ENCODE data around the gene CRYAB. TPM values are rescaled to one million over a fixed set of nuclear protein-coding genes. Genes with fewer than 3 reads are reported as not detected.

Gene CRYAB
- 76.7 and 83.6 TPM in 2 replicates for polyA plus RNA-seq (2011; rRNA removed)
- polyA minus RNA-seq (2011; rRNA and poly(A)+ RNA removed), result 15.6 and 26.2 TPM in 2 replicates

- ChIA-PET CTCF (interaction anchor here (0.8 to 2.2 kb wide), 5 partner anchors 10 to 70 kb away, joined by 3 to 8 read pairs (median 3); no protein-coding TSS in a partner anchor), POLR2A (no interaction called here)
- Histone ChIP-seq H3K27me3 (ENCODE audit: control insufficient read depth, insufficient read depth, low read length) (no peaks in the 10 kb centered on the region), H3K4me3 (ENCODE audit: low read depth, low read length) (peak within 1 kb of the TSS; percentile 46), H3K36me3 (ENCODE audit: control insufficient read depth, insufficient read depth, low read length) (peaks cover 1% of the 10 kb centered on the region; the same call in 1 of the 2 replicates)
- no peak for TF ChIP-seq CTCF (IDR thresholded peaks at IDR 0.05; ENCODE audit: insufficient read depth, low read depth, low read length)
- peak; percentile 96 for DNase-seq (ENCODE audit: low read depth)
These were observed at the start of gene CRYAB for GRCh38 chr11:111911563-111912401. Gene CRYAB (minus strand): TSS chr11:111911770. CDS start chr11:111911724, 46 bp downstream.

- POLR2A ChIA-PET, result no interaction called here
These were observed 49.3 kb upstream of the CRYAB start for GRCh38 chr11:111960916-111961315.

GRCh38 chr11:111957663-111958444, 46.3 kb upstream of the CRYAB start:
- ChIA-PET CTCF (interaction anchor here (0.6 to 1.1 kb wide), 2 partner anchors 18 to 65 kb away, joined by 3 read pairs; no protein-coding TSS in a partner anchor), POLR2A (no interaction called here)
- H3K27me3 ChIP-seq (ENCODE audit: control insufficient read depth, insufficient read depth, low read length), result no peaks in the 10 kb centered on the region
- no peaks in the 10 kb centered on the region for H3K36me3 ChIP-seq (ENCODE audit: control insufficient read depth, insufficient read depth, low read length)
- DNase-seq (ENCODE audit: low read depth), result no peak
- H3K4me3 ChIP-seq (ENCODE audit: low read depth, low read length), result no peak overlapping the region
- TF ChIP-seq CTCF (IDR thresholded peaks at IDR 0.05; ENCODE audit: insufficient read depth, low read depth, low read length), result no peak

More at GRCh38 chr11:111960916-111961315, 49.3 kb upstream of the CRYAB start:
- CTCF ChIA-PET, result interaction anchor here (0.7 to 0.9 kb wide), 3 partner anchors 15 to 22 kb away, joined by 3 read pairs; no protein-coding TSS in a partner anchor
- Histone ChIP-seq H3K27me3 (ENCODE audit: control insufficient read depth, insufficient read depth, low read length) (no peaks in the 10 kb centered on the region), H3K4me3 (ENCODE audit: low read depth, low read length) (no peak overlapping the region), H3K36me3 (ENCODE audit: control insufficient read depth, insufficient read depth, low read length) (no peaks in the 10 kb centered on the region)
- no peak for DNase-seq (ENCODE audit: low read depth)
- no peak for TF ChIP-seq CTCF (IDR thresholded peaks at IDR 0.05; ENCODE audit: insufficient read depth, low read depth, low read length)

GRCh38 chr11:111954154-111954553, 42.6 kb upstream of the CRYAB start:
- Histone ChIP-seq H3K4me3 (ENCODE audit: low read depth, low read length) (no peak overlapping the region), H3K36me3 (ENCODE audit: control insufficient read depth, insufficient read depth, low read length) (no peaks in the 10 kb centered on the region), H3K27me3 (ENCODE audit: control insufficient read depth, insufficient read depth, low read length) (no peaks in the 10 kb centered on the region)
- no peak for DNase-seq (ENCODE audit: low read depth)
- no peak for TF ChIP-seq CTCF (IDR thresholded peaks at IDR 0.05; ENCODE audit: insufficient read depth, low read depth, low read length)
- ChIA-PET POLR2A (no interaction called here), CTCF (interaction anchor here (0.8 to 1.8 kb wide), 2 partner anchors 10 to 28 kb away, joined by 3 to 5 read pairs; no protein-coding TSS in a partner anchor)

- Histone ChIP-seq H3K36me3 (ENCODE audit: control insufficient read depth, insufficient read depth, low read length) (no peaks in the 10 kb centered on the region), H3K27me3 (ENCODE audit: control insufficient read depth, insufficient read depth, low read length) (no peaks in the 10 kb centered on the region), H3K4me3 (ENCODE audit: low read depth, low read length) (no peak overlapping the region)
- ChIA-PET CTCF (no interaction called here), POLR2A (no interaction called here)
- DNase-seq (ENCODE audit: low read depth), result no peak
- TF ChIP-seq CTCF (IDR thresholded peaks at IDR 0.05; ENCODE audit: insufficient read depth, low read depth, low read length), result no peak
These were observed 40.0 kb upstream of the CRYAB start for GRCh38 chr11:111951565-111951964.
